OCI-LY7 (cell line): ENCODE measurements around the gene KRT37. TPM values are rescaled to one million over a fixed set of nuclear protein-coding genes. Genes with fewer than 3 reads are reported as not detected.
"Not testable (repeated sequence)": the region's sequence is repeated elsewhere in the genome, so short reads cannot be mapped to it uniquely, and the experiment has no call there.

Source experiments
- BruUV-seq: library from RNA; stranded (reverse); fragments of 400-500 nt; replicated peaks from 2 replicates; lab custom pipeline; 2021; lab: Mats Ljungman, UMichigan
- CTCF ChIA-PET: fragments of 300-600 bp; sonication (Branson Sonifier 250); formaldehyde crosslinking; loops from one replicate; lab custom pipeline; 2022; ENCODE audit warnings: antibody characterized with exemption; ENCODE audit not compliant: unreplicated experiment; lab: Charles Lee
- POLR2A ChIA-PET: fragments of 300-600 bp; sonication (Branson Sonifier 250); formaldehyde crosslinking; loops from one replicate; lab custom pipeline; 2022; ENCODE audit warnings: antibody characterized with exemption; lab: Charles Lee
- DNase-seq: peaks from one replicate; pipeline ENCODE4 v3.0.0-alpha.2; 2015; ENCODE audit warnings: low spot score
- H2AFZ ChIP-seq: fragments of 200-600 bp; sonication (generic), shearing (Covaris generic); 2 replicates; pipeline ENCODE4 v1.6.1; 2014; ENCODE audit warnings: mild to moderate bottlenecking, antibody characterized with exemption, low read length, moderate library complexity
- H3K27ac ChIP-seq: fragments of 200-600 bp; sonication (generic); 2 replicates; pipeline ENCODE4 v1.5.1; 2014; ENCODE audit warnings: mixed run types, low read depth, mild to moderate bottlenecking, moderate library complexity, low read length, inconsistent platforms; ENCODE audit not compliant: poor library complexity, severe bottlenecking
- H3K36me3 ChIP-seq: fragments of 200-600 bp; sonication (generic); 2 replicates; pipeline ENCODE4 v1.6.1; 2014; ENCODE audit warnings: mild to moderate bottlenecking, antibody characterized with exemption, low read length, moderate library complexity, mixed read lengths; ENCODE audit not compliant: insufficient read depth
- H3K4me1 ChIP-seq: fragments of 200-600 bp; sonication (generic); 2 replicates; pipeline ENCODE4 v1.5.1; 2014; ENCODE audit warnings: mild to moderate bottlenecking, low read length; ENCODE audit not compliant: insufficient read depth, poor library complexity, severe bottlenecking
- H3K4me2 ChIP-seq: fragments of 200-600 bp; sonication (generic); 2 replicates; pipeline ENCODE4 v1.6.1; 2014; ENCODE audit warnings: mild to moderate bottlenecking, low read length
- H3K4me3 ChIP-seq: fragments of 200-600 bp; sonication (generic); 2 replicates; pipeline ENCODE4 v1.5.1; 2014; ENCODE audit warnings: mild to moderate bottlenecking, low read depth, low read length; ENCODE audit not compliant: poor library complexity, severe bottlenecking
- H3K79me2 ChIP-seq: fragments of 200-600 bp; sonication (generic); 2 replicates; pipeline ENCODE4 v1.6.1; 2016; ENCODE audit warnings: low read depth, mild to moderate bottlenecking, low read length, moderate library complexity, mixed read lengths; ENCODE audit not compliant: insufficient read depth
- H3K9me2 ChIP-seq: fragments of 200-600 bp; sonication (generic); 2 replicates; pipeline ENCODE4 v1.6.1; 2016; ENCODE audit warnings: mild to moderate bottlenecking, low read length, mixed read lengths; ENCODE audit not compliant: insufficient read depth
- H3K9me3 ChIP-seq: fragments of 200-600 bp; sonication (generic); 2 replicates; pipeline ENCODE4 v1.6.1; 2014; ENCODE audit warnings: mild to moderate bottlenecking, mixed run types, low read length, mixed read lengths
- H4K20me1 ChIP-seq: fragments of 200-600 bp; sonication (generic); 2 replicates; pipeline ENCODE4 v1.6.1; 2014; ENCODE audit warnings: mild to moderate bottlenecking, antibody characterized with exemption, low read length, moderate library complexity, mixed read lengths; ENCODE audit not compliant: insufficient read depth
- EZH2phosphoT487 ChIP-seq: fragments of 200-600 bp; sonication (generic); IDR thresholded peaks from 2 replicates; pipeline ENCODE4 v1.6.1; 2018; ENCODE audit warnings: low read depth, borderline replicate concordance, mild to moderate bottlenecking, mixed run types, antibody characterized with exemption, low read length, moderate library complexity, mixed read lengths
- intact Hi-C: fragments of 100-400 bp; cut with micrococcal nuclease; formaldehyde crosslinking; loops from one replicate; pipeline ENCODE4 v1.10.0; 2022; ENCODE audit not compliant: unreplicated experiment
- total RNA-seq, 2 experiments: library from RNA; depleted of rRNA in 1 of 2; stranded (reverse); fragments of >200 nt in 1 of 2; shearing (Covaris generic) in 1 of 2; gene quantifications; 2 replicates each; pipeline ENCODE4 v1.2.3, GENCODE V29; 2014 to 2022
- TF ChIP-seq, protein P1 (sequence below): fragments of 200-600 bp; sonication (generic); conservative IDR thresholded peaks from 2 replicates; pipeline ENCODE4 v1.5.1; 2014; ENCODE audit warnings: mild to moderate bottlenecking, antibody characterized with exemption, low read length, moderate library complexity, mixed read lengths

Gene KRT37
- total RNA-seq, 2 experiments from 2014 or later: not detected

DNA sequence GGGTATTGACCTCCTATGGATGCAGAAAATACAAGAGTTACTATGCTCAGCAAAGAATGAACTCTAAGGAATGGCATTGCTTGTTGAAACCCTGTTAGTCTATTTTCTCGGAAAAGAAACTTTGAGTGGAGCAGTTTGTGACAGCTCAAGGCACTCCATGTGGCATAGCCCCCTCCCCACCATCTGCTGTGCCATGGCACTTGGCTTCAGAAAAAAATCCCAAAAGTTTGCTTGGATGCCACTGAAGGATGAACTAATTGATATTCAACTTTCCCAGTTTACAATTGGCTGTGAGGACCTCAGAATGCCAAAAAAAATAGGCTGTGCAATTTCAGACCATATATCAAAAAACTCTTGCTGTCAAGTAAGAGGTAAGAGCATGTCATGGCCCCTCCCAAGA, 28.8 kb downstream of the KRT37 start:
- no peak overlapping the region for H2AFZ ChIP-seq
- BruUV-seq: no TSS peak
- intact Hi-C loops: no loop called here
- H3K9me2 ChIP-seq: no peaks in the 10 kb centered on the region
- no peak overlapping the region for H3K4me3 ChIP-seq
- no peaks in the 10 kb centered on the region for H3K9me3 ChIP-seq
- no peak for TF ChIP-seq EZH2phosphoT487
- TF ChIP-seq, protein P1, sequence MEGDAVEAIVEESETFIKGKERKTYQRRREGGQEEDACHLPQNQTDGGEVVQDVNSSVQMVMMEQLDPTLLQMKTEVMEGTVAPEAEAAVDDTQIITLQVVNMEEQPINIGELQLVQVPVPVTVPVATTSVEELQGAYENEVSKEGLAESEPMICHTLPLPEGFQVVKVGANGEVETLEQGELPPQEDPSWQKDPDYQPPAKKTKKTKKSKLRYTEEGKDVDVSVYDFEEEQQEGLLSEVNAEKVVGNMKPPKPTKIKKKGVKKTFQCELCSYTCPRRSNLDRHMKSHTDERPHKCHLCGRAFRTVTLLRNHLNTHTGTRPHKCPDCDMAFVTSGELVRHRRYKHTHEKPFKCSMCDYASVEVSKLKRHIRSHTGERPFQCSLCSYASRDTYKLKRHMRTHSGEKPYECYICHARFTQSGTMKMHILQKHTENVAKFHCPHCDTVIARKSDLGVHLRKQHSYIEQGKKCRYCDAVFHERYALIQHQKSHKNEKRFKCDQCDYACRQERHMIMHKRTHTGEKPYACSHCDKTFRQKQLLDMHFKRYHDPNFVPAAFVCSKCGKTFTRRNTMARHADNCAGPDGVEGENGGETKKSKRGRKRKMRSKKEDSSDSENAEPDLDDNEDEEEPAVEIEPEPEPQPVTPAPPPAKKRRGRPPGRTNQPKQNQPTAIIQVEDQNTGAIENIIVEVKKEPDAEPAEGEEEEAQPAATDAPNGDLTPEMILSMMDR: no peak
- DNase-seq: no peak
- no peak overlapping the region for H3K27ac ChIP-seq
- ChIA-PET POLR2A (no interaction called here), CTCF (no interaction called here)
- no peaks in the 10 kb centered on the region for H3K36me3 ChIP-seq
- H3K79me2 ChIP-seq: no peaks in the 10 kb centered on the region
- no peaks in the 10 kb centered on the region for H4K20me1 ChIP-seq
- no peak overlapping the region for H3K4me2 ChIP-seq
- H3K4me1 ChIP-seq: no peaks in the 10 kb centered on the region

DNA sequence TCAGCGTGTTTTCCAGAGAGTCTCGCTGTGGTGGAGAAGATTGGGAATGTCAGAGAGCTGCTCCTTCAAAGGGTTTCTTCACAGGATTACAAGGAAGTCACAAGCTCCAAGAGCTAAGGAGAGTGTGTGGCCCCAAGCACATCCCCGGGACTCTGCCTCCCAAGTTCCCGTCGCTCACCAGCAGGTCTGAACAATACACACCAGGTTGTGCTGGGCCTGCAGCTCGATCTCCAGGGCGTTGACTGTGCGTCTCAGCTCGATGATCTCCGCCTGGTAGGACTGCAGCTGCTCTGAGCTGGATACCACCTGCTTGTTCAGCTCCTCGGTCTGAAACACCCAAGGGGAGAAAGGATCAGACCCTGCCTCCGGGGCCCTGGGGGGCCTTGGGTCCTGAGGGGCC, 29.3 kb downstream of the KRT37 start:
- CTCF ChIA-PET, H3K4me2 ChIP-seq, H3K36me3 ChIP-seq, BruUV-seq, H3K27ac ChIP-seq, H3K9me3 ChIP-seq, H3K79me2 ChIP-seq, intact Hi-C loops, H3K4me3 ChIP-seq, H3K9me2 ChIP-seq, H4K20me1 ChIP-seq, DNase-seq, H3K4me1 ChIP-seq, POLR2A ChIA-PET, H2AFZ ChIP-seq: not testable (repeated sequence)

DNA sequence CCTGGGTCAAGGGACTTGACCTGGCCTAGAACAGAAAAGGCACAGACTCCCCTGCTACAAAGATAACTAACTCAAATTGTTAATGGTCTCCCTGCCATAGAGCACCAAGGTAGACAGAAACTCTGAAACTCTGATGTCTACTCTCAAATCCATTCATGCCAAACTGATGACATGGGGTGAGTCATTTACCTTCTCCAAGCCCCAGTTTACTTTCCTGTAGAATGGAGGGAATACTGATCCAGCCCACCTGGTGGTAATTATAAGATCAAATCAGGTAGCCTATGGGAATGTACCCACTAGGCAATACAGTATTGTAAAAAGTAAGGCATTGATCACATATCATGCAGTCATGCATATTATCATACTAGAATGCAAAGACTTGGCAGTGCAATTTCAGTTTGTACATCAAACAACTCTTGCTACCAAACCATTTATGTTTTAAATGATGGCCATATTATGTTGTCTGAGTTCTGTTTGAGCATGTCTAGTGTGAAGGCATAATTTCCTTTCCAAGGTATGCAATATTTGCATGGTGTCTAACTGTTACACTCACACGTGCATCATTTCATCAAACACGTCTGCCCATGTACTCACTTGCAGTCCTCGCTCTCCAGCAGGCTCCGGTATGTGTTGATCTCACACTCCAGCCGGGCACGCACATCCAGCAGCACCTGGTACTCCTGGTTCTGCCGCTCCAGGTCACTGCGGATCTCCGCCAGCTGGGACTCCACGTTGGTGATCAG, 30.0 kb downstream of the KRT37 start:
- no peak for TF ChIP-seq EZH2phosphoT487
- TF ChIP-seq, protein P1: no peak
- Histone ChIP-seq H3K9me2 (no peaks in the 10 kb centered on the region), H3K79me2 (no peaks in the 10 kb centered on the region), H3K4me1 (no peaks in the 10 kb centered on the region), H2AFZ (no peak overlapping the region), H3K4me3 (no peak overlapping the region), H3K4me2 (no peak overlapping the region), H3K27ac (no peak overlapping the region), H3K36me3 (no peaks in the 10 kb centered on the region), H3K9me3 (no peaks in the 10 kb centered on the region), H4K20me1 (no peaks in the 10 kb centered on the region)
- CTCF ChIA-PET: no interaction called here
- intact Hi-C loops: no loop called here
- DNase-seq: no peak
- POLR2A ChIA-PET: no interaction called here
- BruUV-seq: no TSS peak
